Measurements from ENCODE around the gene RGS6.

The RGS6 gene

GRCh38 chr14:72377016-72377415 is 444.8 kb downstream of the RGS6 start:
- DNase-seq (ENCODE audit: insufficient read length, low spot score) = no peak
- no peak for FAIRE-seq

GRCh38 chr14:72380456-72380855 is 448.2 kb downstream of the RGS6 start:
- DNase-seq (ENCODE audit: insufficient read length, low spot score) (no peak), FAIRE-seq (no peak)

GRCh38 chr14:72383865-72384264 is 451.6 kb downstream of the RGS6 start:
- no peak for FAIRE-seq
- no peak for DNase-seq (ENCODE audit: insufficient read length, low spot score)

- no peak for FAIRE-seq
- DNase-seq (ENCODE audit: insufficient read length, low spot score) = no peak
These were observed 455.5 kb downstream of the RGS6 start for GRCh38 chr14:72387726-72388125.

- DNase-seq (ENCODE audit: insufficient read length, low spot score) (no peak), FAIRE-seq (no peak)
These were observed 457.0 kb downstream of the RGS6 start for GRCh38 chr14:72389200-72389599.

GRCh38 chr14:72401101-72401625 is 468.9 kb downstream of the RGS6 start:
- FAIRE-seq (no peak), DNase-seq (ENCODE audit: insufficient read length, low spot score) (no peak)

- no peak for FAIRE-seq
- no peak for DNase-seq (ENCODE audit: insufficient read length, low spot score)
These were observed 469.6 kb downstream of the RGS6 start for GRCh38 chr14:72401632-72402376.

GRCh38 chr14:72402377-72402772 is 470.1 kb downstream of the RGS6 start:
- DNase-seq (ENCODE audit: insufficient read length, low spot score) = no peak
- FAIRE-seq = no peak

- FAIRE-seq = no peak
- DNase-seq (ENCODE audit: insufficient read length, low spot score) = no peak
These were observed 472.0 kb downstream of the RGS6 start for GRCh38 chr14:72404106-72404774.

GRCh38 chr14:72404998-72405397 is 472.8 kb downstream of the RGS6 start:
- no peak for DNase-seq (ENCODE audit: insufficient read length, low spot score)

GRCh38 chr14:72408020-72408419 is 475.8 kb downstream of the RGS6 start:
- DNase-seq (ENCODE audit: insufficient read length, low spot score) (no peak), FAIRE-seq (no peak)

More at GRCh38 chr14:72404998-72405397, 472.8 kb downstream of the RGS6 start:
- no peak for FAIRE-seq

- no peak for FAIRE-seq
- no peak for DNase-seq (ENCODE audit: insufficient read length, low spot score)
These were observed 476.8 kb downstream of the RGS6 start for GRCh38 chr14:72409047-72409446.

GRCh38 chr14:72416081-72416849 is 484.0 kb downstream of the RGS6 start:
- no peak for FAIRE-seq
- no peak for DNase-seq (ENCODE audit: insufficient read length, low spot score)

GRCh38 chr14:72416892-72417291 is 484.7 kb downstream of the RGS6 start:
- DNase-seq (ENCODE audit: insufficient read length, low spot score) = no peak
- FAIRE-seq = no peak

- no peak for FAIRE-seq
- no peak for DNase-seq (ENCODE audit: insufficient read length, low spot score)
These were observed 486.6 kb downstream of the RGS6 start for GRCh38 chr14:72418806-72419205.

GRCh38 chr14:72419226-72419775 is 487.1 kb downstream of the RGS6 start:
- FAIRE-seq (no peak), DNase-seq (ENCODE audit: insufficient read length, low spot score) (no peak)

GRCh38 chr14:72420749-72421474 is 488.7 kb downstream of the RGS6 start:
- peak; percentile 52 for DNase-seq (ENCODE audit: insufficient read length, low spot score)
- peak; percentile 14 for FAIRE-seq

GRCh38 chr14:72423957-72424356 is 491.7 kb downstream of the RGS6 start:
- no peak for FAIRE-seq
- no peak for DNase-seq (ENCODE audit: insufficient read length, low spot score)

- no peak for FAIRE-seq
- DNase-seq (ENCODE audit: insufficient read length, low spot score) = no peak
These were observed 498.2 kb downstream of the RGS6 start for GRCh38 chr14:72430457-72430856.

- FAIRE-seq = no peak
- DNase-seq (ENCODE audit: insufficient read length, low spot score) = no peak
These were observed 500.5 kb downstream of the RGS6 start for GRCh38 chr14:72432748-72433147.
